ENCODE data around the gene CCDC3.

DNA sequence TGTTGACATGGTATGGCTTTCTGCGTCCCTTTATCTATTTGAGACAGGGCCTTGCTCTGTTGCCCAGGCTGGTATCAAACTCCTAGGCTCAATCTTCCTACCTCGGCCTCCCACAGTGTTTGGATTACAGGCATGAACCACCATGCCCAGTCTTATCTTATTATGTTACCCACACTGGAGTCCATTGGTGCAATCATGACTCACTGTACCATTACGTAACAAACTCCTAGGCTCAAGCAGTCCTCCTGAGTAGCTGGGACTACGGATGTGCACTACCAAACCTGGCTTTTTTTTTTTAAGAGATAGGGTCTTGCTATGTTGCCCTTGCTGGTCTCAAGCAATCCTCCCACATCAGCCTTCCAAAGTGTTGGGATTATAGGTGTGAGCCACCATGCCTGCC, 66.7 kb downstream of the CCDC3 start:
- TF ChIP-seq POLR2A (IDR thresholded peaks at IDR 0.05; ENCODE audit: low read depth, low read length) (no peak), POLR2AphosphoS5 (IDR thresholded peaks at IDR 0.05; ENCODE audit: low read depth, low read length) (no peak), TAF1 (IDR thresholded peaks at IDR 0.05; ENCODE audit: borderline replicate concordance, low read depth, low read length) (no peak)

Measured in GM12892 (cell line).